Umbilical cord (tissue), 2 donors: ENCODE results near the gene ANKFN1. TPM values are rescaled to one million over a fixed set of nuclear protein-coding genes. Genes with fewer than 3 reads are reported as not detected.

Experiments used
- DNase-seq: peaks from one replicate; pipeline ENCODE4 v3.0.0-alpha.2; 2015; ENCODE audit warnings: low spot score
- total RNA-seq: library from RNA; depleted of rRNA; stranded (reverse); fragments of >200 nt; gene quantifications from one replicate; pipeline ENCODE4 v1.2.3, GENCODE V29; 2014; ENCODE audit warnings: low replicate concordance; ENCODE audit not compliant: insufficient read depth

ANKFN1 gene
- total RNA-seq, 1 donor from 2014 or later = 12.5 TPM

GRCh38 chr17:56434610-56435009, 281.3 kb downstream of the ANKFN1 start:
- no peak for DNase-seq

- no peak for DNase-seq
Observed at GRCh38 chr17:56436142-56436541, 282.9 kb downstream of the ANKFN1 start.

DNA sequence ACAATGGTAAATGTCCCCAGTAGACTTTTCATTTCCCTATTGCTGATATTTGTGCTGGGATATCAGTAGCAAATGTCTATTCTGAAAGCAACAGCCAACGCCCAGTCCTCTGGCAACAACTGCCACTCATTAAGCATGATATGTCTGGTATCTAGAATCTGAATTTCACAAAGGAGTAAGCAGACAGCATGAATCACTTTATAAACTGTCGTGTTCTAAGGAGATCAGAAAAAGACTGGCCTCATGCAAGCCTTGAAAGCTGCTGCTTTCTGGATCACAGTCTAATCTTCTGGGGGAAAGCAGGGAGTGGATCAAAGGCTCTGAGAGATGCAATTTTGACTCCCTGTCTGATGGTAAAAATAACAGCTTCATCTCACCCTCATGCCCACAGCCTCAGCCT, 287.1 kb downstream of the ANKFN1 start:
- DNase-seq = peak; percentile 94

- peak; percentile 70 for DNase-seq
Observed at GRCh38 chr17:56441308-56441707, 288.0 kb downstream of the ANKFN1 start.

DNA sequence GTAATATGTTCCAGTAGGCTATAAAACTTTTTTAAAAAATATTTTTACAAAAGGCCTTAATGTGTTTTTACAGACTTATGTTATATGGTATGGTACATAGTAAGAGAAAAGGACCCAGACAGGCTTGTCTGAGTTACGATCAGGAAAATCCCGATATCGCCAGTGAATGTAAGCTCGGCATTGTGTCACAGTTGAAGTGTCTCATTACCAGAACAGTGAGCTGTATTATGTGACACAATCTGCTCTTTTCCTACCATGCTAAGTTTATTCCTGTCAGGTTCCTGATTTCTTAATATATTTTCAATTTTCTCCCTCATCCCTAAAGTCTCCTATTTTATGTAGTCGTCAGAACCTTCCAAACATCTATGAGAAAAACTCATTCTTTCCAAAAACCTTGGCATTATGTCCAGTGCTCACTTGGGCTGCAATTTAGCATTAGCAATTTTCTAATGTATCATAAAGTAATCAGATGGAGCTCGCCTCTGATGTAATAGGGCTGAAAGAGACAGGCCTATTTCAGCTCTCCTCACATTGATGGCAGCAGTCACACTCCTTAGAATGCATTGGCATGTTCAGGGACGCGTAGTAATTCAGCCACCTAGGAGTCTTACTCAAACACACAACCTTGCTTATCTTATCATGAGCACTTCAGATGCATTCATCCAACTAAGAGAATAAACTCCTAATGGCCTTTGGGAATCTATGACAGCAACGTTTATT, 292.6 kb downstream of the ANKFN1 start:
- no peak for DNase-seq

DNA sequence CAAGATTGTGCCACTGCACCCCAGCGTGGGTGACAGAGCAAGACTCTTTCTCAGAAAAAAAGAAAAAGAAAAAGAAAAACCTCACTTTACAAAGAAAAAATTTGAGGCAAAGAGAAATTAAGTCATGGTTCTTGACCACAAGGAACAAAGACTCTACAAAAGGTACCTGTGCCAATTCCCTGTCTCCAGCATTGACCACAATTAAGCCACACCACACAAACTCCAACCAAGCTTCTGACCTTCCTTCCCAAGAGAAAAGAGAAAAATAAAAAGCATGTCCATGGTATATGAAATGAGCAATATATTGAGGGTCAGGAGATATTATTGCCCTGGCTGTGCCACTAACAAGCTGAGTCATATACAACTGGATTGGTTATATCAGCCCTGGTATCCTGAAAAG, 293.9 kb downstream of the ANKFN1 start:
- DNase-seq = no peak

DNA sequence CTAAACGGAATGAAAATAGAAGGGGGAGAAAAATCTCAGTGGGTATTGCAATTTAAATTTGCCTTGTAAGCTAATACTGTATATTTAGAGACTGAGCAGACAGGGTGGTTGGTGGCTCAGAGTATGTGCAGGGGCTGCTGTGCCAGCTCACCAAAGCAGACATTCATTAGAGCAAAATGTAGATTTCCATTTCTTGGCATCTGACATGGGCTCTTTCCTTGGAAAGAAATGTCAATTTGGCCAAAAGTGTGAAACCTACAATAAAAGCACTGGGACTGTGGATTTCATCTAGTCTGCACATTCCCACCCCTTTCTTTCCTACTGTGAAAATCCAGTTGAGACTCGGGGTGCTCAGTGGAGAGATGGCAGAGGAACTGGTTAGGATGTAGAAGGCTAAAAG, 295.1 kb downstream of the ANKFN1 start:
- DNase-seq = no peak

- DNase-seq = no peak
Observed at GRCh38 chr17:56449176-56449575, 295.9 kb downstream of the ANKFN1 start.

GRCh38 chr17:56451629-56452028, 298.4 kb downstream of the ANKFN1 start:
- DNase-seq = no peak

GRCh38 chr17:56452461-56452860, 299.2 kb downstream of the ANKFN1 start:
- DNase-seq = no peak

DNA sequence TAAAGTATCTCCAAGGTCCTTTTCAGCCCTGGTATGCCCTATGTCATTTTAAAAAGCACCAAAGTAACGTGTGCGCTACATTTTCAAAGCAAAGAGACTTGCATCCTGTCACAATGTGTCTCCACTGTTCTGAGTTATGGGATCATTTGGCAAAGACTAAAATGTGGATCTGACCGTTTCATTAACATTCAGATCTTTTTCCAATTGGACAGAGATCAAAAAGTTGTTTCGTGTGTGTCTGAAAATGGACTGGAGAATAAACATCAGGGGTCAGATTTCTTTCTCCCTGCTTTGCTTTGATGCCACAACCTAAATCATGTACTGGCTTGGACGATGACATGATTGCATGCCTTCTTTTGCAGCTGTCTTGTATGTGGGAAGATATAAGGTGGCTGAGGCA, 304.2 kb downstream of the ANKFN1 start:
- DNase-seq = no peak

GRCh38 chr17:56465886-56466285, 312.6 kb downstream of the ANKFN1 start:
- peak; percentile 78 for DNase-seq

DNA sequence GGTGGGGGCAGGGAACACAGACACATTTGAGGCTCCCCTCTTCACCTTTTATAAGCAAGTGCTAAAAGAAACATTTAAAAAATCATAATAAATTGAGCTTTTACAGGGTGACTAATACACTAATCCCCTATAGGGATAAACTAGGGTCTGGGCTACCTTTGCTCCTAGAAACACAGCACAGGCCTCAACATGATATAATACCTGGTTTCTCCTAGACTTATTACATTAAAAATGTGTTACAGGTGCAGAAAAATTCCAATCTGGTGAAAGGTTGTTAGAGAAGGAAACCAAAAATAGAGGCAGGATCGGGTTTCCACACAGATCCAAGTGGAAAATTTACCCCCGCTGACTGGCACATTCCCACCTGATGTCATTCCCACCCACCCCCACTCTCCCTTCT, 315.6 kb downstream of the ANKFN1 start:
- DNase-seq = no peak

GRCh38 chr17:56471696-56472095, 318.4 kb downstream of the ANKFN1 start:
- DNase-seq = peak; percentile 45

DNA sequence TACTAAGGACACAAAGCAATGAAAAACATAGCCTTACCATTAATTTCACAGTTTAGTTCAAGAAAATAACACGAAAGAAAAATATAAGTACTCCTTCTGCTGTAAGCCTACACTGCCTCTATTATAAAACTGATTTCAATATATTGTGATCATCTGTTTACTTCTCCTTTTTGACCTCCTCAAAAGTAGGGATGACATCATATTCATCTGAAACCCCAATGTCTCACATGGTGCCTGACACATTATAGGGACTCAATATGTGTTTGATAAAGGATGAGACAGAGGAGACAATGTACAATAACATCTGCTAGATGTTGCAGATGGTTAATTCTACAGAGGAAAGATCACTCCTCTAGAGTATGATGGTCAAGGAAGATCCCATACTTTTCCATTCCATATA, 321.8 kb downstream of the ANKFN1 start:
- no peak for DNase-seq

- DNase-seq = peak; percentile 11
Observed at GRCh38 chr17:56478836-56479447, 325.7 kb downstream of the ANKFN1 start.

DNA sequence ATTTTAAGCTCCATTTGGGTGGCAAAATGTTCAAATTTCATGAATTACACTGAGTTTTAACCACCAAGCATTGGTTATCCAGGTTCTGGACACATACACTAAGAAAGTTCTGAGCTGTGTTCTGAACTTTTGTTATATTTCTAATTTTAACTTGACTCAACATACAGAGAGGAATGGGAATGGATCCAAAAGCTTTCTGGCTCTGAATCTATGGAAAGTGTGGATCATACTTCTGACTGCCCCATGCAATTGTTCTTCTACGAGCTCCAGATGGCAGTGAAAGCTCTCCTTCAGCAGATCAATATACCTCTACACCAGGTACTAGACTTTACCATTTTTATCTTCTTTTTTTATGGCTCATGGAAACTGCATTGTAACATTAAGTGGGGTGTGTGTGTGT, 327.2 kb downstream of the ANKFN1 start:
- peak; percentile 45 for DNase-seq

DNA sequence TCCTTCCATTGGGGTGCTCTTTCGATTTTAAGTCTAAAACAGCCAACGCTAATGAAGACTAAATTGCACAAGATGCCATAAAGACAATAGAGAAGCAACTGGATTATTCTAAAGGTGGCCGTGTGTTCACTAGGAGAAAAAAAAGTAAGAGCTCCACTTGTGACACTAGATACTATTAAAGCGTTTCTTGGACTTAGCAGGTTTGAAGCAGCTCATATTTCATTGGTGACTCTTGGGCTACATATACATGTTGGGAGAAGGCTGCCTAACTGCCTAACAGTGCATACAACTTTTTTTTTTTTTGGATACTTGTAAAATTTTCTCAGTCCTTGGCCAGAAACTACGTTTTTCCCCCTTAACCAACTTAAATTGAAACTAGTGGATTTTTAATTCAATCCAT, 328.4 kb downstream of the ANKFN1 start:
- no peak for DNase-seq

- no peak for DNase-seq
Observed at GRCh38 chr17:56482229-56482628, 329.0 kb downstream of the ANKFN1 start.

- peak; percentile 26 for DNase-seq
Observed at GRCh38 chr17:56486732-56487131, 333.5 kb downstream of the ANKFN1 start.

GRCh38 chr17:56488800-56489199, 335.5 kb downstream of the ANKFN1 start:
- no peak for DNase-seq

DNA sequence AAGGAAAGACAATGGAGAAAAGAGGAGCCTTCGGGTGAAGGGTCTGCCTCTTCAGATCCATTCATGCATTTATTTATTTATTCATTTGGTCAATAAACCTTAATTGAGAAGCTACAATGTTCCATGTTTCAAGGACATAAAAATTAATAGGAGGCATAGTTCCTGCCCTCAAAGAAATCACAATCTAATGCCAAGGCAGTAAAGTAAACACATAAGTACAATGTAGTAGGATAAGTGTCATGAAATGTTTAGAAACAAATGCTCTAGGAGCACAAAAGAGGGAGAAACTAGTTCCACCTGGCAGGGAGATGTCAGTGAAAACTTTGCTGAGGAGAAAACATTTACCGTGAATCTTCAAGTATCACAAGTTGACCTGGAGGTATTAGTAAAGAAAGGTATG, 336.7 kb downstream of the ANKFN1 start:
- DNase-seq = no peak

DNA sequence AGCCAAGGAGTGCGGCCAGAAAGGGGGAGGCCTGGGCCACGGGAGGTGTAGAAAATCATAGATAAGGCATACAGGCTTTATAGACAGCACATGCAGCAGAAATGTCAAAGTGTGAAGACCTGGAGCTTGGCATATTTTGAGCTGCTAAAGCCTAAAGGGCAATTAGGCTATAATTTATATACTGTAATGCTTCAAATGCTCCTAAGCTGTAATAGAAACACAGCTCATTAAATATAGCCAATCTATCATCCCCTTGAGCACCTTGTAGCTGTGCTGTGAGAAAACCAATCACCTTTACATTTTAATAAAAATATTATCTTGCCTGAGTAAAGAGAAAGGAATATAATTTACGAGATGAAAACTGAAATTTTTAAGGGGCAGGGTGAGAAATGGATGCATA, 342.3 kb downstream of the ANKFN1 start:
- no peak for DNase-seq

DNA sequence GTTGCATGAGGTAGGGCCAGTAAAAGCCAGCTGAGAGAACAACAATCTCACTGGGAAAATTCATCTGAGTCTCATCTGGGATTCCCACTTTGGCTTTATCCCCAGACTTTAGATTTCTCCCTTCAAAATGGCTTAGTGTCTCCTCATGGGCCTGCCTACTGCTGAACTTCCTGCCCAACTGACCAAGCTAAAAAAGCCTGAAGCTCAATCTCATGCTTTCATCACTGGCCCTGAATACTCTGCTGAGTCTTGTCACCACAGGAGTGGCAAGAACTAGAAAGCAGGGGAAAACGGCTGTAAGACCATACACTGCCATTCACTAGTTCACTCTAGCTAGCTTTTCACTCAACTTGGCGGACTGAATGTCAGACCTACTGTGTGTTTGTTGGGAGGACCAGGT, 343.9 kb downstream of the ANKFN1 start:
- peak; percentile 22 for DNase-seq
